ENCODE measurements around the gene GNA15. TPM values are rescaled to one million over a fixed set of nuclear protein-coding genes. Genes with fewer than 3 reads are reported as not detected.

GNA15 gene
- total RNA-seq, 3 donors from 2014 or later (not counting 1 experiment from before 2014, with no cell fraction given), result 3.9 to 10.4 (median 8.4) TPM

DNA sequence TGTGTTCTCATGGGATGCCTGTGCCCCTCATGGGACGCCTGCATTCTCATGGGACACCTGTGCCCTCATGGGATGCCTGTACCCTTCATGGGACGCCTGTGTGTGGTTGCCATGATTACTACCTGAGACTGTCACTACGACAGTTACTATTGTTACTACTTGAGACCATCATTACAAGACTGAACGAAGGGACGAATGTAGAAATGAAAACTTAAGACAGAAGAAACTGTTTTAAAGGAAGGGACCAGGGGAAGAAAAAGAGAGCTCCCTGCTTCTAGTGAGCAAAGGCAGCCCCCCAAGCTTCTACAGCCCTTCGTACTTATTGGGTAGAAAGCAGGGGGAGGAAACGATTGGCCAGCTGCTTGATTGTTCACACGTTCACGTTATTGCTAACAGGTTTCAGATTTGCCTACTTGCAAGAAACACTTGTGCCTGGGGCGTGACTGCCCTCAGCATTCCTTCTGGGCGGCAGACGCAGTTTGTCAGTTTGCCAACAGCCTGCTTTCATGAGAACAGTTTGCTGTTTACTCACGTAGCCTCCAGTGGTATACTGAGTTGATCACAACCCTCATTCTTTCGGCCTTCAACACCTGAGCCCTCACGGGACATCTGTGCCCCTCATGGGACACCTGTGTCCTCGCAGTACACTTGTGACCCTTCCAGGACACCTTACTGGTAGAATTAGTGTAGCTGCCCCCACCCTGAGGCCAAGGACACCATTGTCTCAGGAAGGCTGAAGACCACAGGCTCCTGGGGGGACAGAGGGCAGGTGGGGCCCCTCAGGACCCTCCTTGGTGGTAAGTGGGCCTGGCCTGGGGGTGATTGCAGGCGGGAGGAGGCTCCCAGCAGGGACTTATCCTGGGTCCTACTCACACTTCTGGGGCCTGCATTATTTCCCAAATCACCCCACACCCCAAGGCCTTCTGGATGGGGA is 40.2 kb downstream of the GNA15 start:
- Histone ChIP-seq H3K4me3 (ENCODE audit: low read length) (no peak overlapping the region), H3K36me3 (ENCODE audit: control insufficient read depth, insufficient read depth, low read length) (peaks cover 2% of the 10 kb centered on the region), H3K27ac (ENCODE audit: low read length) (peak overlapping the region; percentile 88), H3K4me1 (ENCODE audit: control insufficient read depth, insufficient read depth, low read length) (peaks cover 46% of the 10 kb centered on the region), H3K9me3 (ENCODE audit: control insufficient read depth, insufficient read depth, low read length) (peaks cover 3% of the 10 kb centered on the region), H3K27me3 (ENCODE audit: control insufficient read depth, insufficient read depth, low read length) (no peaks in the 10 kb centered on the region)
- DNase-seq (peak; percentile 42 to 71), ATAC-seq (peak in 2 of 3 donors; percentile 8 to 22)
- peaks cover 27 to 43% of the 10 kb centered on the region in 2 donors for H3K4me1 Mint-ChIP-seq
- H3K36me3 Mint-ChIP-seq, result no peaks in the 10 kb centered on the region
- intact Hi-C loops (cut with micrococcal nuclease), result loop anchor here (1.0 to 5.0 kb wide), 2 partner anchors 9 to 44 kb away; partner anchors contain the start of gene NCLN
- peak overlapping the region; percentile 72 to 98 for H3K27ac Mint-ChIP-seq
- H3K9me3 Mint-ChIP-seq, result no peaks in the 10 kb centered on the region
- WGBS (ENCODE audit: insufficient coverage), result 54% methylated on average over 15 of the region's 17 CpGs
- H3K4me3 Mint-ChIP-seq, result peak overlapping the region; percentile 35
- H3K27me3 Mint-ChIP-seq (ENCODE audit: low read depth in 2 of 2), result no peaks in the 10 kb centered on the region
- TF ChIP-seq, protein P1, sequence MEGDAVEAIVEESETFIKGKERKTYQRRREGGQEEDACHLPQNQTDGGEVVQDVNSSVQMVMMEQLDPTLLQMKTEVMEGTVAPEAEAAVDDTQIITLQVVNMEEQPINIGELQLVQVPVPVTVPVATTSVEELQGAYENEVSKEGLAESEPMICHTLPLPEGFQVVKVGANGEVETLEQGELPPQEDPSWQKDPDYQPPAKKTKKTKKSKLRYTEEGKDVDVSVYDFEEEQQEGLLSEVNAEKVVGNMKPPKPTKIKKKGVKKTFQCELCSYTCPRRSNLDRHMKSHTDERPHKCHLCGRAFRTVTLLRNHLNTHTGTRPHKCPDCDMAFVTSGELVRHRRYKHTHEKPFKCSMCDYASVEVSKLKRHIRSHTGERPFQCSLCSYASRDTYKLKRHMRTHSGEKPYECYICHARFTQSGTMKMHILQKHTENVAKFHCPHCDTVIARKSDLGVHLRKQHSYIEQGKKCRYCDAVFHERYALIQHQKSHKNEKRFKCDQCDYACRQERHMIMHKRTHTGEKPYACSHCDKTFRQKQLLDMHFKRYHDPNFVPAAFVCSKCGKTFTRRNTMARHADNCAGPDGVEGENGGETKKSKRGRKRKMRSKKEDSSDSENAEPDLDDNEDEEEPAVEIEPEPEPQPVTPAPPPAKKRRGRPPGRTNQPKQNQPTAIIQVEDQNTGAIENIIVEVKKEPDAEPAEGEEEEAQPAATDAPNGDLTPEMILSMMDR (IDR thresholded peaks at IDR 0.05), result no peak

DNA sequence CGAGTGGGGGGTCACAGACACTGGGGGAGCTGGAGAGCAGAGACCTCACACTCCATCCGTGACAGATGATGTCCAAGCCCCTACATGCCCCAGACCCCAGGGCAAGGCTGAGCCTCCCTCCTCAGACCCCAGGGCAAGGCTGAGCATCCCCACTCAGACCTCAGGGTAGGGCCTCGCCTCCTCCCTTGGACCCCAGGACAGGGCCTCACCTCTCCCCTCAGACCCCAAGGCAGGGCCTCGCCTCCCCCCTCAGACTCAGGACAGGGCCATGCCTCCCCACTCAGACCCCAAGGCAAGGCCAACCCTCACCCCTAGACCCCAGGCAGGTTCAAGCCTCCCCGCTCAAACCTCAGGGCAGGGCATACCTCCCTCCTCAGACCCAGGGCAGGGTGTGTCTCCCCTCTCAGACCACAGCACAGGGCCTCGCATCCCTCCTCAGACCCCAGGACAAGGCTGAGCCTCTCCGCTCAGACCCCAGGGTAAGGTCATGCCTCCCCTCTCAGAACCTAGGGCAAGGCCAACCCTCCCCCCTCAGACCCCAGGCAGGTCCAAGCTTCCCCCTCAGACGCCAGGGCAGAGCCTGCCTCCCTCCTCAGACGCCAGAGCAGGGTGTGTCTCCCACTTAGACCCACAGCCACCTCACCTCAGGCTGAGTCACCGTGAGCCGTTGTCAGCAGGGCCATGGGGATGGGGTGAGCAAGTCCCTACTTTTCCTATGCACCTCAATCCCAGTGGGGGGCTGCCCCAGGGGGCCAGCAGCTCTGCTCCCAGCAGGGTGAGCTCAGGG is 41.1 kb downstream of the GNA15 start:
- Mint-ChIP-seq H3K27ac (peak overlapping the region; percentile 72 to 98), H3K36me3 (no peaks in the 10 kb centered on the region), H3K9me3 (no peaks in the 10 kb centered on the region), H3K27me3 (ENCODE audit: low read depth in 2 of 2) (no peaks in the 10 kb centered on the region), H3K4me1 (peaks cover 27 to 40% of the 10 kb centered on the region in 2 donors), H3K4me3 (peak overlapping the region; percentile 78)
- 44% methylated on average over 11 of the region's 11 CpGs for WGBS (ENCODE audit: insufficient coverage)
- Histone ChIP-seq H3K36me3 (ENCODE audit: control insufficient read depth, insufficient read depth, low read length) (peaks cover 7% of the 10 kb centered on the region), H3K4me1 (ENCODE audit: control insufficient read depth, insufficient read depth, low read length) (peaks cover 48% of the 10 kb centered on the region), H3K27ac (ENCODE audit: low read length) (peak overlapping the region; percentile 88), H3K27me3 (ENCODE audit: control insufficient read depth, insufficient read depth, low read length) (no peaks in the 10 kb centered on the region), H3K4me3 (ENCODE audit: low read length) (peak overlapping the region; percentile 11), H3K9me3 (ENCODE audit: control insufficient read depth, insufficient read depth, low read length) (peaks cover 3% of the 10 kb centered on the region)
- intact Hi-C loops (cut with micrococcal nuclease), result loop anchor here (1.0 to 5.0 kb wide), 2 partner anchors 8 to 45 kb away; partner anchors contain the start of gene NCLN
- peak; percentile 61 to 78 (median 68) for ATAC-seq
- peak; percentile 67 to 81 for DNase-seq
- TF ChIP-seq, protein P1 (IDR thresholded peaks at IDR 0.05), result no peak

DNA sequence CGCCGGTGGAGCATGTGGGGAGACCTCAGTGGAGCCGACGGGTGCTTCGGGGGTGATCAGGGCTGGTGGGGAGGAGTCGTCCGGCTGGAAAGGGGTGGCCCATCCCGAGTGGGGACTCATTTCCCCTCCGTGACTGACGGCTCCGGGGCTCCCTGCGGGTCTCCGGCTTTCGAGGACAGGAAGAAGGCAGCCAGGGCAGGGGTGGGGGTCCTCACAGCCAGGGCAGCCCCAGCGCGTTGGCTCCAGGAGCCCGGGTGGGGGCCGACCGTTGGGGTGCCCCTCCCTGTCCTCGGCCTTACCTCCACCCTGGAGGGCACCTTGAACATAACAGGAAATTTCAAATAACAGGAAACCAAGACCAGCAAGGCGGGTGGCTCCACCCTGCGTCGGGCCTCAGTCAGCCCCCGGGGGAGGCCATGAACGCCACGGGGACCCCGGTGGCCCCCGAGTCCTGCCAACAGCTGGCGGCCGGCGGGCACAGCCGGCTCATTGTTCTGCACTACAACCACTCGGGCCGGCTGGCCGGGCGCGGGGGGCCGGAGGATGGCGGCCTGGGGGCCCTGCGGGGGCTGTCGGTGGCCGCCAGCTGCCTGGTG is 42.6 kb downstream of the GNA15 start, which contains the start of gene S1PR4:
S1PR4 (plus strand) TSS at position 393 of the 596 bp plus-strand sequence; CDS start at position 417, 24 bp downstream.
- Mint-ChIP-seq H3K9me3 (no peaks in the 10 kb centered on the region), H3K4me3 (peak within 1 kb of the TSS; percentile 95), H3K27ac (peak within 1 kb of the TSS; percentile 90 to 96), H3K36me3 (no peaks in the 10 kb centered on the region), H3K4me1 (peaks cover 27 to 46% of the 10 kb centered on the region in 2 donors), H3K27me3 (ENCODE audit: low read depth in 2 of 2) (no peaks in the 10 kb centered on the region)
- ATAC-seq (peak; percentile 54 to 80 (median 70)), DNase-seq (peak; percentile 52 to 83)
- WGBS (ENCODE audit: insufficient coverage), result under 1% methylated on average over 42 of the region's 42 CpGs
- H3K27me3 ChIP-seq (ENCODE audit: control insufficient read depth, insufficient read depth, low read length), result no peaks in the 10 kb centered on the region
- TF ChIP-seq, protein P1 (IDR thresholded peaks at IDR 0.05), result no peak
- H3K4me3 ChIP-seq (ENCODE audit: low read length), result peak within 1 kb of the TSS; percentile 76
- intact Hi-C loops (cut with micrococcal nuclease), result loop anchor here (5.0 kb wide), 1 partner anchor 46 kb away; no protein-coding TSS in a partner anchor
- H3K4me1 ChIP-seq (ENCODE audit: control insufficient read depth, insufficient read depth, low read length), result peaks cover 57% of the 10 kb centered on the region
- H3K27ac ChIP-seq (ENCODE audit: low read length), result peak within 1 kb of the TSS; percentile 88
- H3K9me3 ChIP-seq (ENCODE audit: control insufficient read depth, insufficient read depth, low read length), result no peaks in the 10 kb centered on the region
- H3K36me3 ChIP-seq (ENCODE audit: control insufficient read depth, insufficient read depth, low read length), result peaks cover 12% of the 10 kb centered on the region

All from natural killer cell (primary cell).